Ovary (tissue), 3 donors: ENCODE results near the gene SDR42E2.

Source experiments
- POLR2A ChIP-seq: fragments of 450-650 bp; IDR thresholded peaks from one replicate; pipeline ENCODE4 v1.6.1; 2017; ENCODE audit warnings: antibody characterized with exemption, mild to moderate bottlenecking, moderate library complexity
- TF ChIP-seq, protein P1 (sequence below), 3 donors: fragments of 450-650 bp in 2 of 3; fragments of 200-600 bp in 1 of 3; IDR thresholded peaks; one replicate each; pipeline versions ENCODE4 v1.5.1 to v1.8.0; 2016 to 2022; ENCODE audit warnings: antibody characterized with exemption in 3 of 3, mild to moderate bottlenecking in 1 of 3
- donor health status: DM: no; HTN: no; CAD: no.

DNA sequence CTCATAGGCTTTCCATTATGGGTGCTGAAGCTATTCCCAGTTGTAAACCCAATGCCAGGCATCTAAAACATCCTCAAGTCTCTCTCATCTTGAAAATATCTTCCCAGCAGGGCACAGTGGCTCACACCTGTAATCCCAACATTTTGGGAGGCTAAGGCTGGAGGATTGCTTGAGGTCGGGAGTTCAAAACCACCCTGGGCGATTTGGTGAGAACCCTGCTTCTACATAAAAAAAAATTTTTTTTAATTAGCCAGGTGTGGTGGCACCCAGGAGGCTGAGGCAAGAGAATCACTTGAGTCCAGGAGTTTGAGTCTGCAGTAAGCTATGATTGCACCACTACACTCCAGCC, 30.7 kb downstream of the SDR42E2 start:
- TF ChIP-seq, protein P1, sequence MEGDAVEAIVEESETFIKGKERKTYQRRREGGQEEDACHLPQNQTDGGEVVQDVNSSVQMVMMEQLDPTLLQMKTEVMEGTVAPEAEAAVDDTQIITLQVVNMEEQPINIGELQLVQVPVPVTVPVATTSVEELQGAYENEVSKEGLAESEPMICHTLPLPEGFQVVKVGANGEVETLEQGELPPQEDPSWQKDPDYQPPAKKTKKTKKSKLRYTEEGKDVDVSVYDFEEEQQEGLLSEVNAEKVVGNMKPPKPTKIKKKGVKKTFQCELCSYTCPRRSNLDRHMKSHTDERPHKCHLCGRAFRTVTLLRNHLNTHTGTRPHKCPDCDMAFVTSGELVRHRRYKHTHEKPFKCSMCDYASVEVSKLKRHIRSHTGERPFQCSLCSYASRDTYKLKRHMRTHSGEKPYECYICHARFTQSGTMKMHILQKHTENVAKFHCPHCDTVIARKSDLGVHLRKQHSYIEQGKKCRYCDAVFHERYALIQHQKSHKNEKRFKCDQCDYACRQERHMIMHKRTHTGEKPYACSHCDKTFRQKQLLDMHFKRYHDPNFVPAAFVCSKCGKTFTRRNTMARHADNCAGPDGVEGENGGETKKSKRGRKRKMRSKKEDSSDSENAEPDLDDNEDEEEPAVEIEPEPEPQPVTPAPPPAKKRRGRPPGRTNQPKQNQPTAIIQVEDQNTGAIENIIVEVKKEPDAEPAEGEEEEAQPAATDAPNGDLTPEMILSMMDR (IDR thresholded peaks at IDR 0.05), result no peak
- no peak for TF ChIP-seq POLR2A
